Neural cell (in vitro differentiated cells): ENCODE data around the gene LAMB4.

Source experiments
- EZH2 ChIP-seq: fragments of 200-600, 300-800 bp; shearing (Covaris generic), sonication (generic); IDR thresholded peaks from 2 replicates; pipeline ENCODE4 v1.6.1; 2014; ENCODE audit warnings: antibody characterized with exemption, low read length, borderline replicate concordance, mild to moderate bottlenecking; ENCODE audit not compliant: insufficient read depth, poor library complexity, severe bottlenecking
- MXI1 ChIP-seq: fragments of 450-650 bp; conservative IDR thresholded peaks from 2 replicates; pipeline ENCODE4 v1.6.1; 2014; ENCODE audit warnings: antibody characterized with exemption, mild to moderate bottlenecking; ENCODE audit not compliant: poor library complexity, severe bottlenecking
- POLR2AphosphoS5 ChIP-seq: IDR thresholded peaks from 2 replicates; pipeline ENCODE4 v1.6.1; 2012
- RAD21 ChIP-seq: fragments of 450-650 bp; conservative IDR thresholded peaks from 2 replicates; pipeline ENCODE4 v1.6.1; 2014; ENCODE audit warnings: antibody characterized with exemption, mild to moderate bottlenecking, moderate library complexity
- SMC3 ChIP-seq: fragments of 450-650 bp; conservative IDR thresholded peaks from 2 replicates; pipeline ENCODE4 v1.6.1; 2014; ENCODE audit warnings: antibody characterized with exemption, mild to moderate bottlenecking, moderate library complexity; ENCODE audit not compliant: poor library complexity
- TF ChIP-seq, protein P1 (sequence below): fragments of 450-650 bp; IDR thresholded peaks from 2 replicates; pipeline ENCODE4 v1.5.1; 2014; ENCODE audit warnings: antibody characterized with exemption, mild to moderate bottlenecking, moderate library complexity; ENCODE audit not compliant: poor library complexity, severe bottlenecking
- TF ChIP-seq, protein P2 (sequence below): IDR thresholded peaks from 2 replicates; pipeline ENCODE4 v1.6.1; 2012; ENCODE audit warnings: borderline replicate concordance

DNA sequence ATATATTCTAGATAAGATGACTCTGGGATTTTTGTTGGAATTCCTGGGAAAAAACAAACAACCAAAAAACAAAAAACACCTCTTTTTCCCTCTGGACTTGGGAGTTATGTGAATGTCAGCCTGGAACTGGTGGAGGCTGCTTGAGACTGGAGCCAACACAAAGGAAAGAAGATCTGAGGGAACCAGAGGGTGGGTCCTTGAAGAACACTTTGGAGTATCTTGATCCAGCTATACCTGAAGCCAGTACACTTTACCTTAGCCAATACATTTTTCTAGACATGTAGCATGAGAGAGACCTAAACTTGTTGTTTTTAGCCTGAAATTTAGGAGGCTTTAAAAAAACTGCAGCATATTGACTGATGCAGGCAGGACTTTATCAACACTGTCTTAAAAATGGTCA is 121.3 kb downstream of the LAMB4 start:
- TF ChIP-seq, protein P1, sequence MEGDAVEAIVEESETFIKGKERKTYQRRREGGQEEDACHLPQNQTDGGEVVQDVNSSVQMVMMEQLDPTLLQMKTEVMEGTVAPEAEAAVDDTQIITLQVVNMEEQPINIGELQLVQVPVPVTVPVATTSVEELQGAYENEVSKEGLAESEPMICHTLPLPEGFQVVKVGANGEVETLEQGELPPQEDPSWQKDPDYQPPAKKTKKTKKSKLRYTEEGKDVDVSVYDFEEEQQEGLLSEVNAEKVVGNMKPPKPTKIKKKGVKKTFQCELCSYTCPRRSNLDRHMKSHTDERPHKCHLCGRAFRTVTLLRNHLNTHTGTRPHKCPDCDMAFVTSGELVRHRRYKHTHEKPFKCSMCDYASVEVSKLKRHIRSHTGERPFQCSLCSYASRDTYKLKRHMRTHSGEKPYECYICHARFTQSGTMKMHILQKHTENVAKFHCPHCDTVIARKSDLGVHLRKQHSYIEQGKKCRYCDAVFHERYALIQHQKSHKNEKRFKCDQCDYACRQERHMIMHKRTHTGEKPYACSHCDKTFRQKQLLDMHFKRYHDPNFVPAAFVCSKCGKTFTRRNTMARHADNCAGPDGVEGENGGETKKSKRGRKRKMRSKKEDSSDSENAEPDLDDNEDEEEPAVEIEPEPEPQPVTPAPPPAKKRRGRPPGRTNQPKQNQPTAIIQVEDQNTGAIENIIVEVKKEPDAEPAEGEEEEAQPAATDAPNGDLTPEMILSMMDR = no peak
- no peak for TF ChIP-seq POLR2AphosphoS5
- TF ChIP-seq MXI1 = no peak
- TF ChIP-seq RAD21 = no peak
- TF ChIP-seq, protein P2, sequence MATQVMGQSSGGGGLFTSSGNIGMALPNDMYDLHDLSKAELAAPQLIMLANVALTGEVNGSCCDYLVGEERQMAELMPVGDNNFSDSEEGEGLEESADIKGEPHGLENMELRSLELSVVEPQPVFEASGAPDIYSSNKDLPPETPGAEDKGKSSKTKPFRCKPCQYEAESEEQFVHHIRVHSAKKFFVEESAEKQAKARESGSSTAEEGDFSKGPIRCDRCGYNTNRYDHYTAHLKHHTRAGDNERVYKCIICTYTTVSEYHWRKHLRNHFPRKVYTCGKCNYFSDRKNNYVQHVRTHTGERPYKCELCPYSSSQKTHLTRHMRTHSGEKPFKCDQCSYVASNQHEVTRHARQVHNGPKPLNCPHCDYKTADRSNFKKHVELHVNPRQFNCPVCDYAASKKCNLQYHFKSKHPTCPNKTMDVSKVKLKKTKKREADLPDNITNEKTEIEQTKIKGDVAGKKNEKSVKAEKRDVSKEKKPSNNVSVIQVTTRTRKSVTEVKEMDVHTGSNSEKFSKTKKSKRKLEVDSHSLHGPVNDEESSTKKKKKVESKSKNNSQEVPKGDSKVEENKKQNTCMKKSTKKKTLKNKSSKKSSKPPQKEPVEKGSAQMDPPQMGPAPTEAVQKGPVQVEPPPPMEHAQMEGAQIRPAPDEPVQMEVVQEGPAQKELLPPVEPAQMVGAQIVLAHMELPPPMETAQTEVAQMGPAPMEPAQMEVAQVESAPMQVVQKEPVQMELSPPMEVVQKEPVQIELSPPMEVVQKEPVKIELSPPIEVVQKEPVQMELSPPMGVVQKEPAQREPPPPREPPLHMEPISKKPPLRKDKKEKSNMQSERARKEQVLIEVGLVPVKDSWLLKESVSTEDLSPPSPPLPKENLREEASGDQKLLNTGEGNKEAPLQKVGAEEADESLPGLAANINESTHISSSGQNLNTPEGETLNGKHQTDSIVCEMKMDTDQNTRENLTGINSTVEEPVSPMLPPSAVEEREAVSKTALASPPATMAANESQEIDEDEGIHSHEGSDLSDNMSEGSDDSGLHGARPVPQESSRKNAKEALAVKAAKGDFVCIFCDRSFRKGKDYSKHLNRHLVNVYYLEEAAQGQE = no peak
- TF ChIP-seq SMC3 = no peak
- TF ChIP-seq EZH2 = no peak
